Daoy (cell line): ENCODE data around the gene H2BK1. TPM values are rescaled to one million over a fixed set of nuclear protein-coding genes. Genes with fewer than 3 reads are reported as not detected.

Experiments used
- DNase-seq: peaks from one replicate; pipeline ENCODE4 v3.0.0-alpha.2; 2015; ENCODE audit warnings: low read depth
- total RNA-seq: library from RNA; depleted of rRNA; stranded (reverse); fragments of >200 nt; shearing (Covaris generic); gene quantifications from 2 replicates; pipeline ENCODE4 v1.2.3, GENCODE V29; 2014

The H2BK1 gene
- total RNA-seq, 1 experiment from 2014 or later = not detected

DNA sequence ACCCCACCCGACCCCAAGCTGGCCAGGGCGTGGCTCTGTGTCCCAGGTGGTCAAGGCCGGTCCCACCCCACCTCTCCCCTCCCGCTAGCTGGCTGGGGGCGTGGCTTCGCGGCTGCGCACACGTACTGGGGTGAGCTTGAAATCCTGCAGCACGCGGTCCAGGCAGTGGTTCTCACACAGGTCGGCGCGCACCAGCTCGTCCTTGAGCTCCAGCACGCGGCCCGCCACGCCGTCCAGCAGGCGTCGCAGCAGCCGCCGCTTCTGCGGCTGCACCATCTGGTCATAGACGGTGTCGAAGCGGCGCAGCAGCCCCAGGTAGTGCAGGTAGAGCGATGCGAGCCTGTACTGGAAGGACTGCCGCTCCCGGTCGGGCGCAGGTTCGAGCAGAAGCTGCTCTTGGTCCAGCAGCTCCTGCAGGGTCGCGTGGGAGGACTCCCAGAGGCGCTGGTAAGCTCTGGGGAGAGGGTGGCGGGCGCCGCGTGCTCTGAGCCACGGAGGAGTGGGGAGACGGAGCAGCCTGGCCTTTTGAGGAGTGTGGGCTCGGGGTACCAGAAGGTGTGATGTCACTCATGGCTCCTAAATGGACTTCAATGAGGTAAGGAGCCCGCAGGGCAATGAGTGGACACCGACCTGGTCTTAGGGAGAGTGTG is 5.8 kb downstream of the H2BK1 start:
- DNase-seq = no peak

DNA sequence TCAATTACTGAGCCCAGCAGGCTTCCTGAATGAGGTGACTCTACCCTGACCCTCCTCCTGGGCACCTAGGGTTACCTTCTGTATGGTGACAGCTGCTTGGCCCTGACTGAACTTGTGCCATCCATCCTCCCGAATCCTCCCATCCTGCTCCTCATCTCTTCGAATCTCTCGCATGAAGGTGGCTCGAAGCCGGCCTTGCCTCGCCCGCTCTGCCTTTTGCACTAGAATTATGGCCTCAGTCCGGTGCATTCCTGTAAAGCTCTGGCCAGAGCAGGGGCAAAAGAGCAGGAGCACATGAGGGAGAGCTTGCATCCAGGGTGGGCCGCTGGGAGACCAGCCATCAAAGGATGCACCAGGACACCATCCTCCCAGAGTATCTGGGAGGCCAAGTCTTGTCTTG is 7.5 kb downstream of the H2BK1 start:
- DNase-seq = no peak

DNA sequence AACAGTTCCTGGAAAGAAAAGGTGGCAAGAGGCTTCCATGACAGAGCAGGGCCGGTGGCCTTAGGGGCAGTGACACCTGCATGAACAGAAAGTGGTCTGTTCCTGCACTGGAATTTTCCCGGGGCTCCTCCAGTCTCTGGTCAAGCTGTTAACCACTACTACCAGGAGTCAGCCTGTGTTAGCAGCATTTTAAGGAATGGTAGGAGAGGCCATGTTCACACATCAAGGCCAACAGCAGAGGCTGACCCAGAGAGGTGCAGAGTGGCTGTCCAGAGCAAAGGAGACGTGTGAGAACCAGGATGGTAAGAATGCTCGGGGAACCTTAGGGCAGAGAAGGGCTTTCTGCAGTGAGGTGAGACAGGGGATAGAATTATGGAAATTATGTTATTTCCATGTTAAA is 8.5 kb downstream of the H2BK1 start:
- no peak for DNase-seq

DNA sequence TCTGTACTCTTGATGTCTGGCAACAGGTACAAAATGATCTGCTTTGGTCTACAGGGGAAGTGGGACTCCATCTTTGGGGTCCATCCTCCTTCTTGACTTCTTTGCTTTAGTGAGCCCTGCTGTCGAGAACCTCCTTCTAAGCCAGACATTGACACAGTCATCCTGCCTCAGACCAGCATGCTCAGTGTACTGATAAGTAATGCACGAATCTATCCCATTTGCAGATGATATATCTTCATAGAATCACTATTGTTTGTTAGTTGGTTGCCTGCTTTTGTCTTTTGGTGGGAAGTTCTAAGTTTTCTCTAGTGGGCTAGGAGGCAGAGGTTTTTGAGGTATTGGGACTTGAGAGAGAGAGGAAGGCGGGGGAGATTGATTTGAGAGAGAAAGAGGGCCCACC is 8.9 kb downstream of the H2BK1 start:
- DNase-seq = no peak

DNA sequence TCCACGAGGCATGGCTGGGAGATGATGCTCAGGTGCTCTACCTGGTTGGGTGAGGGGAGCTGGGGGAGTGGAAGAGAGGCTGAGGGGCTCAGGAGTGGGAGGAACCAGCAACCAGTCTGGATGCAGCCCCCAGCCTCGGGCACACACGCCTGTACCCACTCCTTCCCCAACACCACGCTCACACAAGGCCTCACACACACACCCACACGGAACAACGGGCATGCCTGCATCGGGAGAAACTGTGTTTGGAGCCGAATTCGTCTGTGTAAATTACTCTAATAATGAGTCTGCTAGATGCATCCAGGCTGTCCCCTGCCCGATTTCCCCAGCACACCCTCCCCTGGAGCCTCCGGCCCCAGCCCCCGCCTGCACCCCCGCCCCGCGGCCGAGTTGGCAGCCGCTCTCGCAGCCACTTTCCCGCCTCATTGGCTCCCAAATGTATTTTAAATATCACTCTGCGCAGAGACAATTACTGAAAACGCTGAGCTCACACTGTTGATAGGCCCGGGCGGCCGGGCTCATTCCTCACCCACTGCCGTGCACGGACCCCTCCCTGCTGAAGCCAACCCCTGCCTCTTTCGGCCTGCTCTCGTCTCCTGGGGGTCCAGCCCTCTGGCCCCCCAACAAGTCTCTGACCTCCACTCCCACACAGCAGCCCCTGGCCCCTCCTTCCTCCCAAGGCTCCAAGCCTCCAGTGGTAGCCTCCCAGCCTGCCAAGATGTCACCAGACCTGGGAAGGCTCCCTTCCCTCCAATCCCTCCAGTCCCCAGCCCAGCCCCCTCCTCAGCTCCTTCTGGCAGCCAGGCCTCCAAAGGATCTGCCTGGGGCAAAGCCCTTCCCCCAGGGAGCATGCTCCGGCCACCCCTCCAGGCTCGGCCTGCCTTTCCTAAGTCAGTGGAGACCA is 11.1 kb downstream of the H2BK1 start:
- no peak for DNase-seq

DNA sequence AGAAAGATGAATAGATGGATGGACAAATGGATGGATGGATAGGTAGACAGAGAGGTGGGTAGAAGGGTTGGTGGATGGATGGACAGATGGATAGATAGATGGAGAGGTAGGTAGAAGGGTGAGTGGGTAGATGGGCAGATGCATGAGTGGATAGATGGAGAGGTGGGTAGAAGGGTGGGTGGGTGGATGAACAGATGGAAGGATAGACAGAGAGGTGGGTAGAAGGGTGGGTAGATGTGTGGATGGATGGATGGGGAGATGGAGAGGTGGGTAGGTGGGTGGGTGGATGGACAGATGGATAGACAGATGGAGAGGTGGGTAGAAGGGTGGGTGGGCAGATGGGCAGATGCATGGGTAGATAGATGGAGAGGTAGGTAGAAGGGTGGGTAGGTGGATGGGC is 12.4 kb downstream of the H2BK1 start:
- DNase-seq = no peak

DNA sequence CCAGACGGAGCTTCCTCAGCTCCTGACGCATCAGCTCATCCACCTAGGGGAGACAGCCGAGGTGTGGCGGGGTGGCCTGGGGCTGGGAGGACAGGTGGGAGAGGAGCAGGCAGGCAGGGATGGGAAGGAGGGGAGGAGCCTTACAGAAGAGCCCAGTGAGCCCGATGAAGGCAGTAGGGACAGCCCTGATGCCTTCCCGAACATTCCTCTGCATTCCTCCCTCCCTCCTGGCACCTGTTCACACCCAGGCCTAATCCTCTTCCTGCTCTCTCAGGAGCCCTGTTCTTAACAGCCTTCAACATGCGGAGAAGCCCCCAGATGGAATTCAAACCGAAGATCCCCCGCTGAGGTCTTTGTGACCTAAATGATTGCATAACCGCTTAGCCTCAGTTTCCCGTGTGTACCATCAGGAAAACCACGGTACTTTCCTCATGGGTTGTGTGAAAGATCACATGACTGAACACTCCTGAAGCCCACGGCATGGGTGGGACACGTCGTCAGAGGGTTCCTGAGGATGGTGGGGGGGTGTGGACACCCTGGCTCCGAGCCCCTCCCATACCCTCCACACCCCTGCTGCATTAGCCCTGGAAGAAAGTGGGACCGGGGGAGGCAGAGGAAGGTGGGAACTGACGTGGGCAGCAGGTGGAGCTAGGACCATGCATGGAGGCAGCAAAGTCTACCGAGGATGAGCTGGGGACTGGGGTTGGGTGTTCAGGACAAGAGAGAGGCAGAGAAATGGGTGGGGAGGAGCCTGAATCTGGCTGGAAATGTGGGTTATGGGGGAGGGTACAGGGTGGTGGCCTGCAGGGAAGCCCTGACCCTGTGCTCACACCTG is 14.5 kb downstream of the H2BK1 start:
- DNase-seq = no peak

DNA sequence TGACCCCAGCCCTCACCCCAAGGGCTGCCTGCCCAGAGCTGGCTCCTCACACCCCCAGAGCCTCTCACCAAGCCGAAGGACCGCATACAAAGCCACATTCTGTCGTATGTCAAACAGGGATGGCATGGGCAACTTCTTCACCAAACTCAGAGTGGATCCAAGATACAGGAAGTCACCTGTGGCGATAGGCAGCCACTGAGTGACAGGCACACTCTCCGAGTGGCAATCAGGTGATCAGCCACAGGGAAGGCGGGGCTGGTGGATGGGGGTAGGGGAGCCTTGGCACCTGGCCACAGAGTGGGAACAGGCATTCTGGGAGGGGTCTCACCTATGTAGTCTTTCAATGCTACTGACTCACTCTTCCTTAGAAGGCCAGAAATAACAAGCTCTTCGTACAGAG is 16.1 kb downstream of the H2BK1 start:
- DNase-seq = no peak

DNA sequence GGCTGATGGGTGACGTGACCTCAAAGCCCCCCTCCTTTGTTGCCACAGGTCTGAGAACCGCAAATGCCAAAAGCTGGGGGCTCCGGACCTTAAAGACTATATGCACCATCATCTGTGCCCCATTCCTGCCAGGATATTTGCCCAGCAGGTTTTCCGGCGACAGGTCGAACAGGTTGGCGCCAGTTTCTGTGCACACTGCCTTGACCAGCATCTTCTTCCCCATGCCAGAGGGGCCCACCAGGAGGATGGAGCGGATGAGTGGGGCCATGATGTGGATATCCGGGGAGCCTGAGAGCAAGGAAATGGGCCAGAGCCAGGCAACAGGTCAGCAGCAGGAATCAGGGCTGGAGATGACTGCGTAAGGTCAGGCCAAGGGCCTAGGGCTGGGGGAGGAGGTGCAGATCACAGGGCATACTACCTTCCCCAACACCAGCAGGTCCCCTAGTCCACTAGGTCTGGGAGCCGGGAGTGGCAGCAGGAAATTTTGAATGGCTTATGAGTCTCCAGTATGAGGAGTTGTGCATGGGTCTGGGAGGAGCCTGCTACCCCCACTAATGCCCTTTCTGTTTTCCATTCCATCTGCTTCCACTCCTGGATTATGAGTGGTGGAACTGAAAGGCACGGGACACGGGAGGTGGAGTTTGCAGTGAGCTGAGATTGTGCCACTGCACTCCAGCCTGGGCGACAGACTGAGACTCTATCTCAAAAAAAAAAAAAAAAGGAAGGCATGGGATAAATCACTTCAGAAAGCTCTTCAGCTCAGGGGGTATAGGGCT is 16.9 kb downstream of the H2BK1 start:
- DNase-seq = no peak

DNA sequence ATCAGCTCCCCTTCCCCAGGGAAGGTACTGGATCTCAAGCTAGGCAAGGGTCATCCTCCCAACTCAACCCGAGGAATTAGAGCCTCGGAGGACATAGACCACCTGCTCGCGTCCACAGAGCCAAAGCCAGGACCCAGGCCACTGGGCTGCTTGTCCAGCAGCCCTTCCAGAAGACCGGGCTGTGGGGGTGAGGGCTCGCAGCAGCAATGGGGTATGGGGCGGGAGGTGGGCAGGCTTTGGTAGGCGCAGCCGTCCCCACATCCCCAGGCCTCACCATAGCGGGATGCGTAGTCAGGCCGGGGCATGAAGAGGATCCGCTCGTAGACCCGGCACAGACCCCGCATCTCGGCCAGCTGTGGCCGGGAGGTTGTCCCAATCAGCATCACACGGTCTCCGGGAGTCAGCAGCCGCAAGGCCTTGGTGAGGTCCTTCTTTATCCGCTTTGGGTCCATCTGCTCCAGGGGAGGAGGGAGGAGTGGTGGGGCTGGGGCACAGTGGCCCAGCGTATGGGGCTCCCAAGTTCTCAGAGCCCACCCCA is 18.2 kb downstream of the H2BK1 start:
- no peak for DNase-seq

DNA sequence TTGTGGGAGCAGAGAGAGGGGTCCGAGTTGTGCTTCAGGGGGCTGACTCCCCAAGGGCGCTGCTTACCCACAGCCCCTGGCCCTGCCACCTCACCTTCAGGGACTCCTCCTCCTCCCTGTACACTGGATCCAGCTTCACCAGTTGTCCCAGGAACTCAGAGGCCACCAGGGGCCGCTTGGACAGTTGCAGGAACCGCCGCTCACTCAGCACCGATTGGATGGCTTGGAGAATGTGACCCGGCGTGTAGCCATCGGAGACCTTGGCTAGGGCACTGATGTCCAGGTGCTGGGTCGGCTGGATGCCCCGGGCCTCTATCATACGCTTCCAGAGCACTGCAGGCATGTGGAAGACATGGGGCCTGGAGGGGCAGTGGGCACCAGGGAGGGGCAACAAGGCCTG is 18.7 kb downstream of the H2BK1 start:
- no peak for DNase-seq

DNA sequence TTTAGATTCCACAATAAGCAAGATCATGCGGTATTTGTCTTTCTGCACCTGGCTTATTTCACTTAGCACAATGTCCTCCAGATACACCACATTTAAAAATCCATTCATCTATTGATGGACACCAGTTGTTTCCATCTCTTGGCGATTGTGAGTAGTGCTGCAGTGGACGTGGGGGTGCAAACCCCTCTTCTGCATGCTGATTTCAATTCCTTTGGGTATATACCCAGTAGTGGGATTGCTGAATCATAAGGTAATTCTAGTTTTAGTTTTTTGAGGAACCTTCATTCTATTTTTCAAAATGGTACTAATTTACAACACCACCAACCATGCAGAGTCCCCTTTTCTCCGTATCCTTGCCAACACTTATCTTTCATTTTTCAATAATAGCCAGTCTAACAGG is 21.2 kb downstream of the H2BK1 start:
- DNase-seq = no peak

DNA sequence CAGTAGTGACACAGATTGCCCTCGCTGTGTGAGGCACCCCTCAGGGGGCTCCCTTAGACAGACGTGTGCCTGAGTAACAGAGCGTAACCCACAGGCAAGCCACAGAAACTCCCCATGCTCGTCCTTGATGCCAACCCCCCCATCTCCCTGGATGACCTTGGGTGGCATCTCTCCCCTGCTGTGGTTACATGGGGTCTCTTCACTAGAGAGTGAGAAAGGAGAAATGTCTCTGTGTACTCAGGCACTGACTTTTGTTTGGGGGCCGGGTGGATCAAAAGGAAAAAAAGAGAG is 22.1 kb downstream of the H2BK1 start:
- no peak for DNase-seq

DNA sequence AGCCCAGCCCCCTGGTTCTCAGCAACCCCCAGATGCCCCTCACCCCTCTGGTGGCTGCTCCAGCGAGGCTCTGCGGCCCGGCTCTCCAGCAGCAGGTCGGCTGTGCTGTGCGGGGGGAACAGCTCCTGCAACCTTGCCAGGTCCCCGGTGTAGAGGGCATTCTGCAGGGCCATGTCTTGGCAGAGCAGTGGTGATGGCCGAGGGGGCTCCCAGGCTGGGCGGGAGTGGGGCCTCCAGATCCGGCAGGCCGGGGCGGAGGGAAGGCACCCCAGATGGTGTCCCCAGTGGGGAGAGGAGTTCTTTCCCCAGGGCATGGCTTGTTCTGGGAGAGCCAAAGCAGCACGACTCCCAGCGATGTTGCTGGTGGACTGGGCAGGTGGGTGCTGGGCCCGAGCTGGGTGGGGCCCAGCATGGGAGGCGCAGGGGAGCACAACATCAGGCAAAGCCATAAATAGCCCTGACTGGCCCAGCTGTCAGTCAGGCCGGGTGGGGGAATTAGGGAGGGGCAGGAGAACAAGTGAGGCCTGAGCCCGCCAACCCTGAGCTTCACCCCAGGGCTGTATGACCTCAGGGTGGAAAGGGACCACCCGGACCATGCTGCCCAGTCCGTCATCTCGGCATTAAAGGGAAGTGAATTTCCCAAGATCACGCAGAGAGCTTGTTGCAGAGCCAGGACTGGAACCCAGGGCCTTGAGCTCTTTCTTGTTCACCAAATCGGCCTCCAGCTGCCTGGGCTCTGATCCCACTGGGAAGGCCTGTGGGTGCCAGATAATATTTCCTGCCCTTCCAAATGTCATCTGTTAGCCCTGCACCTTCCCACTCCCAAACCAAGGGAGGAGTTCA is 22.7 kb downstream of the H2BK1 start:
- no peak for DNase-seq

DNA sequence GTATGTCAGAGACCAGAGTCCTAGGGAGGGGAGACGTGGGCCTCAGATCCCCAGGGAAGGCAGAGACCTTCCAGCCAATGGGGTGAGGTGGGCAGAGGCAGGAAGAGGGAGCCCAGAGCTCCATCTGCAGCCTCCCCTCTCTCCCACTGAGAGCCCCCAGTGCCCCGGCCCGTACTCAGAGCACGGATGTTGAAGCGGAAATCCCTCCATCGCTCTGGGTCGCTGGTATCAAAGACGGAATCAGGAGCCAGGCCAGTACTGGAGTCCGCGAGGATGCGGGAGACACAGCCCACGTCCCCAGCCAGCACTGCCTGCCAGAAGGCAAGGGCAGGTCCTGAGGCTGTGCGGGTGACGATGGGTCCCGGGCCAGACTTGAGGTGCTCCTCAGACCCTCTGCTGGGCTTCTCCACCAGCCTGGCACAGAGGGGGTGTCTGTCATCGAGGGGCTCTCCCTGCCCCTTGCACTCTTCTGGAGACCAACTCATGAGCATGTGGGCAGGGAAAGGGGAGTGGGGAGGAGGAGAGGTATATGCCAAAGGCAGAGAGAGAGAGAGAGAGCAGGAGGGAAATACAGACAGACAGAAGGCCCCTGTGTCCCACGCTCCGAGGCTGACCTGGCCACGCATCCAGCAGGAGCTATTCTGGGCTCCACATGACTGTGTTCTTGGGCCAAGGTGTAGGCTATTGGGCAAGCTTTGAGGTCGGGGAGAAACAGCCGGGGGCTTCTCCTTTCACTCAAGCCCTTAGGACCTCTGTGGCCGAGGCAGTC is 23.5 kb downstream of the H2BK1 start, which contains the start of gene ASB10:
ASB10 (minus strand) TSS at position 611 of the 769 bp plus-strand sequence; CDS start at position 491, 120 bp downstream.
- DNase-seq = no peak

DNA sequence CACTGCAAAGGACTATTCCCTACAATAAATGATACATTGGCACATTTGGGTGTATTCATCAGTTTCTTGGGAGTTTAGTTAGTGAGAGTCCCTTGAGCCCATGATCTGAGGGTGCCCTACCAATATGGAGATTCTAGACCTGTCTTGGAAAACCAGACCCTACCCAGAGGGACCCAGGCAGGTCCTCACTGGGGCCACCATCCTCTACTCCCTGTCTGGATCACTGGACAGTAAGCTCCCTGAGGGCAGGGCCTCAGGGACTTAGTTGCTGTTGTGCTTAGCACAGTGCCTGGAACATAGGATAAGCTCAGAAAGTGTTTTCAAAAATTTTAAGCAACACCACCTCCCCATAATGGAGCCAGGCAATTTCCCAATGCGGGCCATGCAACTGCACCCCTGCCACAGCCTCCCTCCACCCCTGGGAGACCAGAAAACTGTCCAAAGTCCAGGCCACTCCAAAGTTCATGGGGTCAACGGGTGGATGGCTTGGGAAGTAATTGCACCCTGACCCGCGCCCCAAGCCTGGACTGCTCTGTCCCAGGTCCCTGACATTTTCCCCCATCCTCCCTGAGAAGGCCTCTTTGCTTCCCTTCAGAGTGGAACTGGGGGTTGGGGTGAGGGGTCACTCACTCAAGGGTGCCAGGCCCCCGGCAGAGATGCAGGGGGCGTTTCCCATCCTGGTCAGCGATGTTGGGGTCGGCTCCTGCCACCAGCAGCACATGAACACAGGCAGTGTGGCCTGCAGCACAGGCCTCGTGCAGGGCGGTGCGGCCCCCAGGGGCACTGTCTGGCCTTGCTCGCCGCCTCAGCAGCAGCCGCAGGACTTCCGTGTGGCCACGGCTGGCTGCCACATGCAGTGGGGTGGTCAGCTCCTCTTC is 24.3 kb downstream of the H2BK1 start:
- no peak for DNase-seq

DNA sequence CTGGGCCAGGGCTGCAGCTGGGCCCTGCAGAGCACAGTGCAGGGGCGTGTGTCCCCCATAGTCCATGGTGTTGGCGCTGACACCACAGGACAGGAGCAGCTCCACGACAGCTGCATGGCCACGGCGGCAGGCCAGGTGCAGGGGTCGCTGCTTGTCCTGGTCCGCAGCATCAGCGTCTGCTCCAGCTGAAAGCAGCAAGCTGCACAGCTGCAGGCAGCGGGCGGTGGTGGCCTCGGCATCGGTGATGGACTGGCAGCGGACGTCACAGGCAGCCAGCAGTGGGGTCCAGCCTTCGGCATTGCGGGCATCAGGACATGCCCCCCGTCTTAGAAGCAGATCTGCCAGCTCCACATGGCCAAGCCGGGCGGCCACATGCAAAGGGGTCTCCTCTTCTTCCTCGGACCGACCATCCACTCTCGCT is 29.3 kb downstream of the H2BK1 start:
- no peak for DNase-seq

DNA sequence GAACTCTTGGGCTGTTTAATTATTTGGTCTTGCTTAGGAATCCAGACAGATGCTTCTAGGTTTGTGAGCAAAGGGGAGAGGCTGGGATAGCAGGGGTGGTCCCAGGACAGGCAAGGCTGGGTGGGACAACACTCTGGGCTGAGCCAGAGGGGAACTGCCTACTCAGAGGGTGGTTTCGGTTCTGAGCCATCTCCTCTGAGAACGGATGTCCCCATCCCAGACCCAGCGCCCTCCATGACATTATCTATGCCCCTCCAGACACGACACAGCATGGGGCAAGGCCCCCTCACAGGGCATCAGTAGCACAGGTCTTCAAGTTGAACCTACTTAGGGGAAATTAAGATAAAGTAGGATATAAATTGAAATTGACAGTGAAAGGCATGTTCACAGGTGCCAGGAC is 30.3 kb downstream of the H2BK1 start:
- DNase-seq = no peak
